Type B pancreatic cell (in vitro differentiated cells): ENCODE measurements around the gene MBD6. TPM values are rescaled to one million over a fixed set of nuclear protein-coding genes. Genes with fewer than 3 reads are reported as not detected.

Source experiments
- DNase-seq: peaks from one replicate; pipeline ENCODE4 v3.0.0; 2021; ENCODE audit warnings: mixed read lengths; ENCODE audit not compliant: unreplicated experiment; ENCODE audit errors: extremely low spot score
- H3K27ac Mint-ChIP-seq: 2 replicates; pipeline ENCODE4 v1.8.0; 2021; ENCODE audit warnings: mild to moderate bottlenecking, mixed read lengths
- H3K27me3 Mint-ChIP-seq: 2 replicates; pipeline ENCODE4 v1.8.0; 2021; ENCODE audit warnings: mixed read lengths
- H3K36me3 Mint-ChIP-seq: 2 replicates; pipeline ENCODE4 v1.8.0; 2021; ENCODE audit warnings: mixed read lengths
- H3K4me1 Mint-ChIP-seq: one replicate; pipeline ENCODE4 v1.8.0; 2021; ENCODE audit warnings: mixed read lengths; ENCODE audit not compliant: unreplicated experiment
- H3K4me3 Mint-ChIP-seq: 2 replicates; pipeline ENCODE4 v1.8.0; 2021; ENCODE audit warnings: mild to moderate bottlenecking, mixed read lengths
- H3K9me3 Mint-ChIP-seq: 2 replicates; pipeline ENCODE4 v1.8.0; 2021; ENCODE audit warnings: mixed read lengths
- CTCF ChIP-seq: fragments of 200-600 bp; sonication (generic); conservative IDR thresholded peaks from 2 replicates; pipeline ENCODE4 v1.5.0; 2021; ENCODE audit warnings: antibody characterized with exemption, mild to moderate bottlenecking
- total RNA-seq: library from RNA; stranded (reverse); gene quantifications from 2 replicates; pipeline ENCODE4 v1.2.1, GENCODE V29; 2021; ENCODE audit warnings: low replicate concordance

Gene MBD6
- total RNA-seq, 1 donor from 2014 or later = 94.7 TPM

GRCh38 chr12:57475271-57476161 is 47.1 kb upstream of the MBD6 start:
- no peaks in the 10 kb centered on the region for H3K4me1 Mint-ChIP-seq
- H3K9me3 Mint-ChIP-seq = no peaks in the 10 kb centered on the region
- H3K4me3 Mint-ChIP-seq = peak overlapping the region; percentile 84
- H3K27me3 Mint-ChIP-seq = peaks cover 86% of the 10 kb centered on the region
- no peaks in the 10 kb centered on the region for H3K36me3 Mint-ChIP-seq
- no peak overlapping the region for H3K27ac Mint-ChIP-seq
- TF ChIP-seq CTCF = no peak
- DNase-seq = no peak

- Mint-ChIP-seq H3K9me3 (no peaks in the 10 kb centered on the region), H3K4me1 (no peaks in the 10 kb centered on the region), H3K27ac (no peak overlapping the region), H3K27me3 (peaks cover 93% of the 10 kb centered on the region), H3K36me3 (no peaks in the 10 kb centered on the region), H3K4me3 (peak overlapping the region; percentile 65)
- peak; percentile 35 for TF ChIP-seq CTCF
- no peak for DNase-seq
These were observed 46.2 kb upstream of the MBD6 start for GRCh38 chr12:57476162-57476992.

GRCh38 chr12:57476993-57477709 is 45.5 kb upstream of the MBD6 start:
- Mint-ChIP-seq H3K4me3 (peak overlapping the region; percentile 35), H3K36me3 (no peaks in the 10 kb centered on the region), H3K9me3 (no peaks in the 10 kb centered on the region), H3K4me1 (peaks cover 4% of the 10 kb centered on the region), H3K27me3 (peaks cover 93% of the 10 kb centered on the region), H3K27ac (no peak overlapping the region)
- no peak for DNase-seq
- TF ChIP-seq CTCF = no peak

- no peaks in the 10 kb centered on the region for H3K9me3 Mint-ChIP-seq
- H3K36me3 Mint-ChIP-seq = no peaks in the 10 kb centered on the region
- no peak overlapping the region for H3K27ac Mint-ChIP-seq
- no peak overlapping the region for H3K4me3 Mint-ChIP-seq
- DNase-seq = no peak
- peaks cover 5% of the 10 kb centered on the region for H3K4me1 Mint-ChIP-seq
- peaks cover 86% of the 10 kb centered on the region for H3K27me3 Mint-ChIP-seq
- no peak for TF ChIP-seq CTCF
These were observed 44.6 kb upstream of the MBD6 start for GRCh38 chr12:57477710-57478681.

GRCh38 chr12:57479043-57479375 is 43.6 kb upstream of the MBD6 start:
- DNase-seq = no peak
- no peak overlapping the region for H3K27ac Mint-ChIP-seq
- TF ChIP-seq CTCF = no peak
- peaks cover 10% of the 10 kb centered on the region for H3K4me1 Mint-ChIP-seq
- H3K27me3 Mint-ChIP-seq = peaks cover 81% of the 10 kb centered on the region
- no peaks in the 10 kb centered on the region for H3K9me3 Mint-ChIP-seq
- no peaks in the 10 kb centered on the region for H3K36me3 Mint-ChIP-seq
- no peak overlapping the region for H3K4me3 Mint-ChIP-seq
